Coronary artery (tissue), 2 donors: Measurements from ENCODE around the gene FBXO21.

Experiments used
- DNase-seq: peaks from one replicate; pipeline ENCODE4 v3.0.0-alpha.2; 2017; ENCODE audit warnings: low spot score
- H3K27ac ChIP-seq, 2 donors: fragments of 200-600 bp; sonication (generic); one replicate each; pipeline ENCODE4 v1.5.1; 2016 to 2019
- H3K4me3 ChIP-seq: fragments of 200-600 bp; sonication (generic); 2 replicates; pipeline ENCODE4 v1.5.1; 2016; ENCODE audit warnings: mild to moderate bottlenecking, moderate library complexity
- TF ChIP-seq, protein P1 (sequence below): fragments of 200-600 bp; sonication (generic); IDR thresholded peaks from one replicate; pipeline ENCODE4 v1.5.1; 2019; ENCODE audit warnings: antibody characterized with exemption

Gene FBXO21

GRCh38 chr12:117120787-117121186 is 69.5 kb downstream of the FBXO21 start:
- Histone ChIP-seq H3K27ac (no peak overlapping the region), H3K4me3 (no peak overlapping the region)
- TF ChIP-seq, protein P1, sequence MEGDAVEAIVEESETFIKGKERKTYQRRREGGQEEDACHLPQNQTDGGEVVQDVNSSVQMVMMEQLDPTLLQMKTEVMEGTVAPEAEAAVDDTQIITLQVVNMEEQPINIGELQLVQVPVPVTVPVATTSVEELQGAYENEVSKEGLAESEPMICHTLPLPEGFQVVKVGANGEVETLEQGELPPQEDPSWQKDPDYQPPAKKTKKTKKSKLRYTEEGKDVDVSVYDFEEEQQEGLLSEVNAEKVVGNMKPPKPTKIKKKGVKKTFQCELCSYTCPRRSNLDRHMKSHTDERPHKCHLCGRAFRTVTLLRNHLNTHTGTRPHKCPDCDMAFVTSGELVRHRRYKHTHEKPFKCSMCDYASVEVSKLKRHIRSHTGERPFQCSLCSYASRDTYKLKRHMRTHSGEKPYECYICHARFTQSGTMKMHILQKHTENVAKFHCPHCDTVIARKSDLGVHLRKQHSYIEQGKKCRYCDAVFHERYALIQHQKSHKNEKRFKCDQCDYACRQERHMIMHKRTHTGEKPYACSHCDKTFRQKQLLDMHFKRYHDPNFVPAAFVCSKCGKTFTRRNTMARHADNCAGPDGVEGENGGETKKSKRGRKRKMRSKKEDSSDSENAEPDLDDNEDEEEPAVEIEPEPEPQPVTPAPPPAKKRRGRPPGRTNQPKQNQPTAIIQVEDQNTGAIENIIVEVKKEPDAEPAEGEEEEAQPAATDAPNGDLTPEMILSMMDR: no peak
- no peak for DNase-seq

DNA sequence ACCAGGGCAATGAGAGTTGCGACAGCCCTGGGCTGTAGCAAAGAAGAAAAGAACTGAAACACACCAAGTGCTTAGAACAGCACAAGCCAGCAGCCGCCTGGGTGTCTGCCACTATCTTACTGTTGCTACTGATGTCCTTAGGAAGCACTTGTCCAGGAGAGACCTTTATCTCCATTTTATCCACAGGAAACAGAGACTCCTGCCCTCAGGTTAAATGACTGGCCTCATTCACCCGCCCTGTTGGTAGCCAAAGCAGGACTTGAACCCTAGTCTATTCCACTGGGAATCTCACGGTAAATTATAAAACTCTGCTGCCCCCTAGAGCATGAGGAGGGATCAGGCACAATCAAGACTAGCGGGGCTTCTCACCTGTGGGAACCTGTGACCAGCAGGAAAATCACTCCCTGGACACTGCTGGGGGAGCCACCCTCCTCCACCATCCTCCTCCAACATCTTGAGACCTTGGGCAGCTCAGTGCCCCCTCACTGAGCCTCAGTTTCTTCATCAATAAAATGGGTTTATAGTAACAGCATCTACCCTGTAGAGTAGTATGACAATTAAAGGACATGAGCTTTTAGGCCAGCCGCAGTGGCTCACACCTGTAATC is 70.6 kb downstream of the FBXO21 start:
- Histone ChIP-seq H3K27ac (no peak overlapping the region), H3K4me3 (no peak overlapping the region)
- TF ChIP-seq, protein P1: no peak
- no peak for DNase-seq

- H3K27ac ChIP-seq: no peak overlapping the region
- DNase-seq: no peak
- no peak overlapping the region for H3K4me3 ChIP-seq
- TF ChIP-seq, protein P1: no peak
Observed at GRCh38 chr12:117118838-117119591, 71.3 kb downstream of the FBXO21 start.

DNA sequence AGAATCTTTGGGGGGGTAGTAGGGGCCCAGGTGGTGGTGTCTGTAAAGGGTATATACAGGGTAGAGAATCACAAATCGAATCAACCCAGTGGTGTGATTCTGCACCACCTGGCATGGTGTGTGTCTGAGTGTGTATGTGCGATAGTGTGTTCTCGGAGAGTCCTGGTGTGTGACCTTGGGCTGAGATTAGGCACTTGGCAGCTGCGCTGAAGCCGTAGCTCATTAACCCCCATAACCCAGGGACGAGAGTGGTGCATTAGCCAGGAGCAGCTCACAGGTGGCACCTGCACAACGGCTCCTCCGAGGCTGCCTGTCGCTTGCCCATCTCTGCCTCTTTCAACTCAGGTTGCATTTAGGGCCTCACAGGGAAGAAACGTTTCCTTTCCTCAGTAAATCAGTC is 75.5 kb downstream of the FBXO21 start:
- TF ChIP-seq, protein P1: no peak
- Histone ChIP-seq H3K27ac (no peak overlapping the region), H3K4me3 (no peak overlapping the region)
- no peak for DNase-seq

DNA sequence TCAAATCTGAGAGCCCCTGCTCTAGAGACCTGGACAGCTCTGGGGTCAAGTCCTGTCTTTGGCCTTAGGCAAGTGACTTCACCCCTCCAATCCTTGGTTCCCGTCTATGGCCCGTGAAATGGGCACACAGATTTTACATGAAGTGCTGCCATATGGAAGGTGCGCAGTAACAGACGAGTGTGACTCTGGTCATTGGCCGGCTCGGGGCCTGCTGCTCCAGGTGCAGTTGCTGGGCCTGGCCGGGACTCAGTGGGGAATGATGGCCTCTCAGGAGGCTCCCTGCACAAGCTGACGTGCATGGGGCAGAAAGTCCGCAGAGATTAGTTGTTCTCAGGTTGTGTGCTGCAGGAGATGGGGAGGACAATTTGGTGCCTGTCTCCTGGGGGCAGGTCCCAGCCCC is 77.0 kb downstream of the FBXO21 start:
- DNase-seq: no peak
- TF ChIP-seq, protein P1: no peak
- no peak overlapping the region for H3K27ac ChIP-seq

GRCh38 chr12:117111821-117112595 is 78.3 kb downstream of the FBXO21 start:
- DNase-seq: no peak
- TF ChIP-seq, protein P1: no peak
- Histone ChIP-seq H3K4me3 (no peak overlapping the region), H3K27ac (no peak overlapping the region)

More for the DNA sequence above, 77.0 kb downstream of the FBXO21 start:
- no peak overlapping the region for H3K4me3 ChIP-seq
